Measurements from ENCODE around the gene TIMM22.
A peak's percentile ranks its signal among the peaks of the same experiment; 100 is the strongest.

Gene TIMM22

DNA sequence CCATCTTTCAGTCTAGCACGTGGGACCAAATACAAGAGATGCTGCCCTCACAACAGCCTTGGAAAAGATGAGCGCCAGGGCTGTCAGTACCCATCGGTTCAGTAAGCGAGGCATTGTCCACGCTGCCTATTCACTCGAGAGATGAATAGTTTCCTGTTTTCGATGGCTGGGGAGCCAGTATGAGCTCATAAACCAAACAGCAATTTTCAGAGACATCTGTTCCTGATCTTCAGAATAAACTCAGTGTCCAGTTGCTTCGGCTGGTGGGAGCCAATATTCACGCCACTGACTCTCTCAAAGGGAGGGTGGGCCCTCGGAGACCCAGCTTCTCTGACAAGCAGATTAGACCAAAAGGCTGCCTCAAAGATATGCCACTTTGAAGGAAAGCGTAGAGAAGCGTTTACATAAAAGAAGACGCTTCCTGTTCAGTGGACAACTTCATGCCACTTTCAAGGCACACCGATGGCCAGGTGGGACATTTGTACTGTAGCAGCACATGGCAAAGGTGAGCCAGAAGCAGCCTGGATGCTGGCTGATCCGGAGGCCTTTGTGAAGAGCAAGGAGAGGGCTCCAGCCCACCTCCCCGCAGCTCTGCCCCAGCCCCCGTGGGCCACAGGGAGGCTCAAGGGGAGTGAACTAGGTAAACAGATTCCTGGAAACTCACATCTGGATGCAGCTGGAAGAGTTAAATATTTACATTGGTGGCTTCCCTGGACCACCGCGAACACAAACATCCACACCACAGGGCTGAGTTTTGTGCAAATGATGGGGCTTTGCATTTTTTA lies 6.0 kb downstream of the TIMM22 start:
- DNase-seq = no peak

- no peak for DNase-seq
Observed at GRCh38 chr17:1003633-1003971, 6.7 kb downstream of the TIMM22 start.

DNA sequence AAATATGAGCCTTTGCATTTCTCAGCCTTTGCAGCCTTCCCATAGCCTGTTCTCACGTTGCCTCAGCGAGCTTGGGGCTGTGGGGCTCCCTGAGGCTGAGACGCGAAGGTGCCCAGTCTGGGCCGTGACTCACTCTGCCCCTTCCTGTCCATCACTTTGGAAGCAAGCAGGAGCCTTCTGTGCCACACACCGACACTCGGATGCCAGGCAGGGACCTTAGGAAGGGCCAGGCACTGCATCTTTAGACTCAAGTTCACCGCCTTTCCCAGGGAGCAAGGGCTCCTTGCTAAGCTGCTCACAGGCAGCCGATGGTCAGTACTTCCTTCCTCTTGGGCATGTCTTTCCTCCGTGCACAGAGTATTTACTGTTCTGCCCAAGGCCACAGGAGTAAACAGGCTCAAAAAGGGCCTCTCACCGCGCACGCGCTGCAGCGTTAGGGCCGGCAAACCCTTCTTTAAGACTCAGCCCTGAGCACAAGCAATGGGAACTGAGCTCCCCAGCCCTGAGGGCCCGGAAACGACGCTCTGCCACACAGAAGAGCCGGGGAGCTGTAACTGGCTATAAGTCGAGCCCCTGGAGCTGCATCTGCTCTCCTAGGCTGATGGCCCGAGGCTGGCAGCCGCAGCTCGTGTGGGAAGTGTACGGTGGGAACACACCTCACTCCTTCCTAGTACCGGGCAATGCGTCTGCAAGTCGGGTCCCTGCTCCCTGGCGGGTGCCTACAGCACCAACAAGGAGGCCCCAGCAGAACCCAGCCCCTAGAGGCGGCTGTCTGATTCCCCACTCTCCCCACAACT lies 7.2 kb downstream of the TIMM22 start:
- no peak for DNase-seq

- DNase-seq = no peak
Observed at GRCh38 chr17:1004769-1005295, 7.9 kb downstream of the TIMM22 start.

- DNase-seq = no peak
Observed at GRCh38 chr17:1005361-1005946, 8.5 kb downstream of the TIMM22 start.

- peak in 1 of 6 experiments; percentile 6 for DNase-seq
Observed at GRCh38 chr17:1006054-1006453, 9.1 kb downstream of the TIMM22 start.

DNA sequence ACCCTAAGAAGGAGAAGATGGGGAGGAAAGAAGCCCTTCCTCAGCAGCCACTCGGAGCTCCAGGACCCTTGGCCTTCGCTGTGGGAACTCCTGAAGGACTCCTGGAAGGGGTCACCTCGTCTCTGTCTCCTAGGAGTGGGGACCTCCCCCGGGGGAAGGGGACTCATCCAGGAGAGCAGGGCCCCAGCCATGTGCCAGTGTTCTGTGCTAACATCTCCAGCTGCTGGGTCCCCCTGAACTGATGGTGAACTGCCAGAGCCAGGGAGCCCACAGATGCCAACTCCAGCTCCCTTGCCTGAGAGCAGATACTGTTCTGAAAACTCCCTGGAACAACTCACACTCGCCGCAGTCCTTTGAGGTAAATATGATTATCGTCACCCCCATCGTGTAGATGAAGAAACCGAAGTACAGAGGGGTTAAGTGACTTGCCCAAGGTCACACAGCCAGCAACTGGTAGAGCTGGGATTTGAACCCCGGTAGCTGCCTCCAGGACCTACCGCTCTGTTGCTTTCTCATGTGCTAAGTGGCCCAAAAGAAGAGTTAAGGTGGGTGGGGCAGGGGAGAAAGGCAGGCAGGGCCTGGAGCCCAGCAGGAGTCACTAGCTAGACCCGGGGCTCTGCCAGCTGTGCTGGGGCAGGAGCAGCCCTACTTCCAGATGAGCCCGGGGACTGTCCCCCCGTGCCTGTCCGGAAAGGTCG lies 10.5 kb downstream of the TIMM22 start:
- no peak for DNase-seq

- no peak for DNase-seq
Observed at GRCh38 chr17:1008008-1008761, 11.3 kb downstream of the TIMM22 start.

DNA sequence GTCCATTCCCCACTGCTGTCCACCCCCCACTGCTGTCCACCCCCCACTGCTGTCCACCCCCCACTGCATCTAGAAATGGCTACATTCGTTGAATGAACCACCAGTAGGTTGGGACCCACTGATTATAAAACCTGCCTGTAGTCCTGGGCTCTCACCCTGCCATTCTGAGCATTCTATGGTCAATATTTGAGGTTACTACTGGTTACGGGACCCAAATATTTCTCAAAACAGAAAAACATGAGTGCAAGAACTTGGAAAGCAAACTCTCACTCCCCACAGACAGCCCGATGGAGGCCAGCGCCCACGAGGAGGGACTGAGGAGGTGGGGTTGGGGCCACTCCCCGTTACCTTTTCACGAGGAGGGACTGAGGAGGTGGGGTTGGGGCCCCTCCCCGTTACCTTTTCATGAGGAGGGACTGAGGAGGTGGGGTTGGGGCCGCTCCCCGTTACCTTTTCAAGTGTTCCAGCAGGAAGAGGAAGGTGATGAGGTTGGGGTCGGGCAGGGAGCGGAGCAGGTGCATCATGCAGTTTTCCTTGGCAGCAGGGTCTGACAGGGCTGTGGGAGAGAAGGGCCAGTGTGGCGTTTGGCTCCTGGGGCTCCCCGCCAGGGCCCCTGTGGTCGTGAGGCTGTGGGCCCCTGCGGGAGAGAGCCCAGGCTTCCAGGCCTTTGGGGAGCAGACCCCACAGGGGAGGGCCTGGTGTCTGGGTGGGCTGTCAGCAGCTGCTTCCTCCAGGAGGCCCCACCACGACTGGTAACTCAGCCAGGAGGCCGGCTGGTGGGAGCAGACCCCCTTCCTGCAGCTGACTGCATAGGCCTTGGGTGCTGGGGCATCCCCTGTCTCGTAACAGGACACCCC lies 12.5 kb downstream of the TIMM22 start:
- no peak for DNase-seq

GRCh38 chr17:1010086-1010450 lies 13.1 kb downstream of the TIMM22 start:
- DNase-seq = no peak

GRCh38 chr17:1010586-1010985 lies 13.7 kb downstream of the TIMM22 start:
- DNase-seq = no peak

GRCh38 chr17:1011138-1011537 lies 14.2 kb downstream of the TIMM22 start:
- DNase-seq = no peak

DNA sequence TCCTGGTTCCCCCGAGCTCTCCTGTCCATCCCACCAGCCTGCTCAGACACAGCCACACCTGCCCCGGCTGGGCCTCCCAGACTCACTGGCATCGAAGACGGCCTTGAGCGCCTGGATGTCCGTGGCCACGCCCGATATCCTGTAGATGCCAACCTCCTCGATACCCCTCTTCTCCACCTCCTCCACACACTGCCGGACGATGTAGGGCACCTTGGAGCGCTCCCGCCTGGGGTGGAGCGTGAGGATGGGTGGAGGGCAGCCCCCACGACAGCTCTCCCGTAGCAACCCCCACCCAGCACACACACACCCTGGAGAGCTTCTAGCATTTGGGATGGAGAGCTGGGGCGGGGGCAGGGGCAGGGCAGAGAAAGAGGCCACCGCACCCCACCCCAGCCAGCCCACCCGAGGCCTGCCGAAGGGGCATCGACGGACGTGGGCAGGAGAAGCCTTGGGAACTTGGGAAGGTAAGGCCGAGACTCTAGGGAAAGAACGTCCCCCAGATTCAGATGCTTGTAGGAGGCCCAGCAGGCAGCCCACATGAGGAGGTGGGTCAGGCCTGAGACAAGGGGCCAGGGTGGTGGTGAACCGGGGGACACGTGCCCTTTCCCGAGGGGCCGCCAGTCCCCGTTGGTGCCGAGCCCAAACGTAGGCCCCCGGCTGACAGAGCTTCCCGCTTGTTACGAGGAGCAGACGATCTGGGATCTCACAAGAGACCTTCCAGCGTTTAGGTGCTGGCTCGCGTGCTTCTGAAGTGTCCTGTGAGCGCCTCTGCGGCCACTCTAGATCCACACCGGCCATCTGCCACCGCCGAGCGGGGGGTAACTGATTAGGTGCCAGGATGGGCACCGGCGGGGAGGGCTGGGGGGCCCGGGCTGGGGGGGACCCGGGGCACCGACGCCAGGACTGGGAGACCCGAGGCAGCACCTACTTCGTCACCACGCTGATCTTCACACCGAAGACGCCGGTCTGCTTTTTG lies 15.1 kb downstream of the TIMM22 start:
- DNase-seq = no peak

DNA sequence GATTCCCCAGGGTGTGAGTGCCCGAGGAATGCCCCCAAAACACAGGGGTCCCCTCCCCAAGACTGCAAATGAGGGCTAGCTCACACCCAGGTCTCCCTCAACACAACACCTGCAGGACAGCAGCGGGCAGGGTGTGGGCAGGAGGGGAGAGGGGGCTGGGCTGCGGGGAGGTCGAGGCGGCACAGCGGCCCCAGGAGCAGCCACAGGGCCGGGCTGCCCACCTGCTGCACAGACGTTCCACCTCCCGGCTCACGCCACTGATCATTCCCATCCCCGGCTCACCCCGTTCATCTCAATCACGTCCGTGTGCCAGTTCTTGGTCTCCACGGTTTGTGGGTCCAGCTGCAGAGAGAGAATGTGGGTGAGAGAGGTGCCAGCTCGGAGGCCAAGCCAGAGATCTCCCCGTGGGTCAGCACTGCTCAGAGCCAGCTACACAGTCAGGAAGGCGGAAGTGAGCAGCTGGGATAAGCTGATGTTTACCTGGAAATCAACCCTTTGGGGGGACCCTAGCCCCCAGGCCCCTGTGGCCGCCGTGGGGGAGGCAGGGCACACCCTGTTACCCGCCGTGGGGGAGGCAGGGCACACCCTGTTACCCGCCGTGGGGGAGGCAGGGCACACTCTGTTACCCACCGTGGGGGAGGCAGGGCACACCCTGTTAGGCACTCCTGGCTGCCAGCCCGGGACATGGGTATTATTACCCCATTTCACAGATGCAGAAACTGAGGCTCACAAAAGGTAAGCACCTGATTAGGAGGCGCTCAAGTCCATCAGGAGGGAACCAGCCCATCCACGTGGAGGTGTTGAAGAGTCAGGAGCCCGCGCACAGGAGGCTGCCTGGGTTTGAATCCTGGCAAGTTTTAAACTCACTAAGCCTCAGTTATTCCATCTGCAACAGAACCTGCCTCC lies 16.1 kb downstream of the TIMM22 start:
- no peak for DNase-seq

DNA sequence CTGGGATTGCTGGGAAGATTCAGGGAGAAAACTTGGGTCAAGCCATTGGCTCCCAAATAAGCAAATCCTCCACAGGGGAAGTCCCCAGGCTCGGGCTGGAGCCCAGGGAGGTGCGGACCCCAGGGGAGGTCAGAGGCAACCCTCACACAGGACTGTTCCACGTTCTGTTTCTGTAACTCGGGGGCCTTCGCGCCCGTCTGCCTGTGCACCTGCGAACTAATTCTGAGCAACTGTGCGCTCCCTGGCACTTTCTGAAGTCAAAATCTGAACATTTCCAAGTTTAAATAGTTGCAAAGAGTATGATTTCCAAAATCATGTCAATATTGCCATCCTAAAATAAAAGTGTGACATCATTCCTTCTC lies 16.8 kb downstream of the TIMM22 start:
- no peak for DNase-seq

- DNase-seq = no peak
Observed at GRCh38 chr17:1018547-1018946, 21.6 kb downstream of the TIMM22 start.

- no peak for DNase-seq
Observed at GRCh38 chr17:1019451-1019850, 22.5 kb downstream of the TIMM22 start.

GRCh38 chr17:1021147-1021546 lies 24.2 kb downstream of the TIMM22 start:
- no peak for DNase-seq

Data from stimulated activated naive CD4-positive, alpha-beta T cell (primary cell).